Natural killer cell (primary cell): ENCODE measurements around the gene RUSC1. TPM values are rescaled to one million over a fixed set of nuclear protein-coding genes. Genes with fewer than 3 reads are reported as not detected.
A peak's percentile ranks its signal among the peaks of the same experiment; 100 is the strongest.

ENCODE experiments used
- ATAC-seq, 3 donors: fragments of 150-1000 bp in 2 of 3; fragments of 200-7000 bp in 1 of 3; cut with Tn5 transposase; 1 replicate in 1 of 3; 2 replicates in 2 of 3; pipeline ENCODE4 v1.10.0; 2021; ENCODE audit warnings: mild to moderate bottlenecking in 2 of 3, moderate library complexity in 2 of 3
- DNase-seq, 2 donors: peaks; one replicate each; pipeline versions ENCODE4 v3.0.0 to v3.0.0-alpha.2; 2013 to 2021; ENCODE audit warnings: mixed read lengths in 1 of 2
- H3K27ac ChIP-seq: one replicate; pipeline ENCODE4 v1.5.1; 2013; ENCODE audit warnings: mild to moderate bottlenecking, low read length
- H3K27me3 ChIP-seq: one replicate; pipeline ENCODE4 v1.6.1; 2013; ENCODE audit warnings: low read length; ENCODE audit not compliant: control insufficient read depth, insufficient read depth
- H3K36me3 ChIP-seq: one replicate; pipeline ENCODE4 v1.6.1; 2013; ENCODE audit warnings: low read length; ENCODE audit not compliant: control insufficient read depth, insufficient read depth
- H3K4me1 ChIP-seq: one replicate; pipeline ENCODE4 v1.6.1; 2013; ENCODE audit warnings: low read length; ENCODE audit not compliant: control insufficient read depth, insufficient read depth
- H3K4me3 ChIP-seq: one replicate; pipeline ENCODE4 v1.5.1; 2013; ENCODE audit warnings: low read length
- H3K9me3 ChIP-seq: one replicate; pipeline ENCODE4 v1.6.1; 2013; ENCODE audit warnings: low read length; ENCODE audit not compliant: control insufficient read depth, insufficient read depth
- H3K27ac Mint-ChIP-seq, 2 donors: one replicate each; pipeline ENCODE4 v1.8.0; 2022; ENCODE audit warnings: mild to moderate bottlenecking in 2 of 2, mixed read lengths in 2 of 2, moderate library complexity in 1 of 2
- H3K27me3 Mint-ChIP-seq, 2 donors: one replicate each; pipeline ENCODE4 v1.8.0; 2022; ENCODE audit warnings: low read depth in 2 of 2, mixed read lengths in 2 of 2
- H3K36me3 Mint-ChIP-seq: one replicate; pipeline ENCODE4 v1.8.0; 2022; ENCODE audit warnings: mixed read lengths
- H3K4me1 Mint-ChIP-seq, 2 donors: one replicate each; pipeline ENCODE4 v1.8.0; 2022; ENCODE audit warnings: mixed read lengths in 2 of 2
- H3K4me3 Mint-ChIP-seq: one replicate; pipeline ENCODE4 v1.8.0; 2022; ENCODE audit warnings: mild to moderate bottlenecking, moderate library complexity, mixed read lengths
- H3K9me3 Mint-ChIP-seq, 2 donors: one replicate each; pipeline ENCODE4 v1.8.0; 2022; ENCODE audit warnings: mixed read lengths in 2 of 2
- WGBS: methylation state at CpG from one replicate; pipeline ENCODE4 v1.1.7; 2013; ENCODE audit warnings: missing lambda C conversion rate; ENCODE audit not compliant: insufficient coverage; 5-methylcytosine and 5-hydroxymethylcytosine counted together
- intact Hi-C: fragments of 100-400 bp; cut with micrococcal nuclease; formaldehyde crosslinking; loops from one replicate; pipeline ENCODE4 v1.14.2; 2022
- total RNA-seq, 4 donors: library from RNA; stranded (reverse); fragments of 120-200 nt in 1 of 4; gene quantifications; one replicate each; pipeline versions ENCODE4 v1.2.3 to v1.2.4, GENCODE V29; 2013 to 2022
- TF ChIP-seq, protein P1 (sequence below): fragments of 200-600 bp; IDR thresholded peaks from one replicate; pipeline ENCODE4 v1.8.0; 2022; ENCODE audit warnings: antibody characterized with exemption

RUSC1 gene
- total RNA-seq, 3 donors from 2014 or later (not counting 1 experiment from before 2014, with no cell fraction given): 20.4 to 24.7 (median 21.5) TPM

DNA sequence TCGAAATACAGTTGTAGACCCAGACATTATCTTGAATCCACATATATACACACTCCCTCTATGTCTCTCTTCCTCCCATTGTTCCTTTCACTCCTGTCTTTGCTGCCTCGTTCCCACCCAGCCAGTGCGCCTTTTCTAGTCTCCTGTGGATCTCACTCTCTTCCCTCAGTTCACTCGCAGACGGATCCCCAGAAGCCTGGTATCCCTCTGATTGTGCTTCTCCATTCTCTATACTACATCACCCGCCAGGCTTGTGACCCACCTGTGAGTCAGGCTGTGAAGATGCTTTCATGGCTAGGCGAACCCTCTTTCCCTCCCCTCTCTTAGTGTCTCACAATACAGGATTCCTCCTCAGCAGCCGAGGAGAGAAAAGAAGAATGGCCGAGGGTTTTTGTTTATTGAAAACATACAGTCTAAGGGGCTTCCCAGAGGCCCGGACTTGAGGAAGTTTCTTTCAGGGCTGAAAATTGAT is 42.0 kb upstream of the RUSC1 start:
- Mint-ChIP-seq H3K4me1 (peaks cover 19 to 32% of the 10 kb centered on the region in 2 donors), H3K27ac (peak overlapping the region in 1 of 2 donors; percentile 5), H3K36me3 (no peaks in the 10 kb centered on the region), H3K27me3 (no peaks in the 10 kb centered on the region), H3K4me3 (peak overlapping the region; percentile 83), H3K9me3 (no peaks in the 10 kb centered on the region)
- Histone ChIP-seq H3K4me3 (no peak overlapping the region), H3K4me1 (peaks cover 26% of the 10 kb centered on the region), H3K36me3 (no peaks in the 10 kb centered on the region), H3K27me3 (no peaks in the 10 kb centered on the region), H3K27ac (no peak overlapping the region), H3K9me3 (no peaks in the 10 kb centered on the region)
- DNase-seq (no peak), ATAC-seq (no peak)
- 66% methylated on average over 9 of the region's 10 CpGs for WGBS
- TF ChIP-seq, protein P1, sequence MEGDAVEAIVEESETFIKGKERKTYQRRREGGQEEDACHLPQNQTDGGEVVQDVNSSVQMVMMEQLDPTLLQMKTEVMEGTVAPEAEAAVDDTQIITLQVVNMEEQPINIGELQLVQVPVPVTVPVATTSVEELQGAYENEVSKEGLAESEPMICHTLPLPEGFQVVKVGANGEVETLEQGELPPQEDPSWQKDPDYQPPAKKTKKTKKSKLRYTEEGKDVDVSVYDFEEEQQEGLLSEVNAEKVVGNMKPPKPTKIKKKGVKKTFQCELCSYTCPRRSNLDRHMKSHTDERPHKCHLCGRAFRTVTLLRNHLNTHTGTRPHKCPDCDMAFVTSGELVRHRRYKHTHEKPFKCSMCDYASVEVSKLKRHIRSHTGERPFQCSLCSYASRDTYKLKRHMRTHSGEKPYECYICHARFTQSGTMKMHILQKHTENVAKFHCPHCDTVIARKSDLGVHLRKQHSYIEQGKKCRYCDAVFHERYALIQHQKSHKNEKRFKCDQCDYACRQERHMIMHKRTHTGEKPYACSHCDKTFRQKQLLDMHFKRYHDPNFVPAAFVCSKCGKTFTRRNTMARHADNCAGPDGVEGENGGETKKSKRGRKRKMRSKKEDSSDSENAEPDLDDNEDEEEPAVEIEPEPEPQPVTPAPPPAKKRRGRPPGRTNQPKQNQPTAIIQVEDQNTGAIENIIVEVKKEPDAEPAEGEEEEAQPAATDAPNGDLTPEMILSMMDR: no peak
- intact Hi-C loops: loop anchor here (2.0 kb wide), 2 partner anchors 30 to 44 kb away; partner anchors contain the start of gene FDPS

DNA sequence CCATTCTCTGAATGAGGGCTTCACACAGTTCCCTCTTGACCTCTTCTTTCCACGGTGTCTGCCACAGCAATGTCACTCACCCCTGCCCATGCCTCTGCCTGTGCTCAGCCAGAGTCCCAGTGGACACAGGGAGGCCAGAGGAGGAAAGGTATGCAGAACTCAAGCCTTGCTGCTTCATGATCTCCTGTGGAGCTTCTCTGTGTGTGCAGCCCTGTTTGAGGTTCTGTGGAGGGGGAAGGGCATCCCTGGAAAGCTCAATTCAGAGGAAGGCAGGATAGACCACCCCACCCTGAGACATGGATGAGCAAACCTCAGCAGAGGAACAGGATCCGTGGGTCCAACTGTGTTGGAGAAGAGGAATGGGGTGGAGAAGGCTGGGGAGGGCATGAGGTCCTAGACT is 41.4 kb upstream of the RUSC1 start:
- H3K36me3 ChIP-seq: no peaks in the 10 kb centered on the region
- 82% methylated on average over 2 of the region's 2 CpGs for WGBS
- H3K27ac Mint-ChIP-seq: no peak overlapping the region
- no peaks in the 10 kb centered on the region for H3K36me3 Mint-ChIP-seq
- no peaks in the 10 kb centered on the region for H3K9me3 ChIP-seq
- H3K27me3 Mint-ChIP-seq: no peaks in the 10 kb centered on the region
- peaks cover 17 to 30% of the 10 kb centered on the region in 2 donors for H3K4me1 Mint-ChIP-seq
- no peaks in the 10 kb centered on the region for H3K27me3 ChIP-seq
- TF ChIP-seq, protein P1: no peak
- no peak overlapping the region for H3K27ac ChIP-seq
- peaks cover 22% of the 10 kb centered on the region for H3K4me1 ChIP-seq
- DNase-seq (no peak), ATAC-seq (no peak)
- no peaks in the 10 kb centered on the region for H3K9me3 Mint-ChIP-seq
- intact Hi-C loops: loop anchor here (2.0 kb wide), 2 partner anchors 30 to 44 kb away; partner anchors contain the start of gene FDPS
- no peak overlapping the region for H3K4me3 Mint-ChIP-seq
- no peak overlapping the region for H3K4me3 ChIP-seq

DNA sequence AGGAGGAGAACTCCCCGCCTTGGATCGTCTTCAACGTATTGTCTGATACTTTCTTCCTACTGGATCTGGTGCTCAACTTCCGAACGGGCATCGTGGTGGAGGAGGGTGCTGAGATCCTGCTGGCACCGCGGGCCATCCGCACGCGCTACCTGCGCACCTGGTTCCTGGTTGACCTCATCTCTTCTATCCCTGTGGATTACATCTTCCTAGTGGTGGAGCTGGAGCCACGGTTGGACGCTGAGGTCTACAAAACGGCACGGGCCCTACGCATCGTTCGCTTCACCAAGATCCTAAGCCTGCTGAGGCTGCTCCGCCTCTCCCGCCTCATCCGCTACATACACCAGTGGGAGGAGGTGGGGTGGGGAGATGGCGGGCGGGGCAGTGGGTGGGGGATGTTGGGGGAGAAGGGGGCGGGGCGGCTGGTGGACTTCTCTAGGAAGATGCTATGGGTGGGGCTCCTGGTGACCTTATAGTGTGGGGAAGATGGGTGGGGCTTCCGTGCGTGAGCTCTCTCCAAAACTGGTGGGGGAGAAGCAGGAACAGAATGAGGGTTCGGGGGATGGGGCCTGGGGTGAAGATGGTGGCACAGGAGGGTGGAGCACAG is 38.1 kb upstream of the RUSC1 start:
- no peaks in the 10 kb centered on the region for H3K9me3 Mint-ChIP-seq
- H3K36me3 Mint-ChIP-seq: no peaks in the 10 kb centered on the region
- no peak for ATAC-seq
- no peaks in the 10 kb centered on the region for H3K9me3 ChIP-seq
- WGBS: 96% methylated on average over 28 of the region's 29 CpGs
- H3K4me1 ChIP-seq: peaks cover 10% of the 10 kb centered on the region
- TF ChIP-seq, protein P1: no peak
- H3K27ac ChIP-seq: no peak overlapping the region
- no peak for DNase-seq
- peaks cover 0 to 13% of the 10 kb centered on the region in 2 donors for H3K4me1 Mint-ChIP-seq
- no peak overlapping the region for H3K27ac Mint-ChIP-seq
- no peak overlapping the region for H3K4me3 Mint-ChIP-seq
- H3K27me3 Mint-ChIP-seq: no peaks in the 10 kb centered on the region
- no peaks in the 10 kb centered on the region for H3K36me3 ChIP-seq
- H3K4me3 ChIP-seq: no peak overlapping the region
- H3K27me3 ChIP-seq: no peaks in the 10 kb centered on the region
- intact Hi-C loops: no loop called here

DNA sequence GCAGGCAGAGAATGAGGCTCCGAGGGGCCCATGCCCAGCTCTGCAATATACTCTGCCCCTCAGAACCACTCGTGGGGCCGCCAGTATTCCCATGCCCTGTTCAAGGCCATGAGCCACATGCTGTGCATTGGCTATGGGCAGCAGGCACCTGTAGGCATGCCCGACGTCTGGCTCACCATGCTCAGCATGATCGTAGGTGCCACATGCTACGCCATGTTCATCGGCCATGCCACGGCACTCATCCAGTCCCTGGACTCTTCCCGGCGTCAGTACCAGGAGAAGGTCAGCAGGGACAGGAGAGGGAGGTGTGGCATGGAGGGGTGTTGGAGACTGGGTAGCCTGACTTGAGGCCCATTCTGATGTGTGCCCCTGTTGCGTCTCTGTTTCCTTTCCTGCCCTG is 36.2 kb upstream of the RUSC1 start:
- 94% methylated on average over 12 of the region's 12 CpGs for WGBS
- no peak for DNase-seq
- peaks cover 0 to 2% of the 10 kb centered on the region in 2 donors for H3K4me1 Mint-ChIP-seq
- TF ChIP-seq, protein P1: no peak
- Histone ChIP-seq H3K4me3 (no peak overlapping the region), H3K4me1 (no peaks in the 10 kb centered on the region), H3K9me3 (no peaks in the 10 kb centered on the region), H3K36me3 (no peaks in the 10 kb centered on the region), H3K27ac (no peak overlapping the region), H3K27me3 (no peaks in the 10 kb centered on the region)
- H3K27me3 Mint-ChIP-seq: no peaks in the 10 kb centered on the region
- H3K36me3 Mint-ChIP-seq: no peaks in the 10 kb centered on the region
- no peak for ATAC-seq
- H3K27ac Mint-ChIP-seq: no peak overlapping the region
- no peak overlapping the region for H3K4me3 Mint-ChIP-seq
- intact Hi-C loops: no loop called here
- no peaks in the 10 kb centered on the region for H3K9me3 Mint-ChIP-seq
